Embryonic facial prominence (tissue), 1 donor: ENCODE measurements around the gene CAMK2A.
"Not testable (repeated sequence)": the region's sequence is repeated elsewhere in the genome, so short reads cannot be mapped to it uniquely, and the experiment has no call there.

Source experiments
- DNase-seq: peaks from one replicate; pipeline ENCODE4 v3.0.0-alpha.2; 2016; ENCODE audit errors: extremely low spot score

The CAMK2A gene

DNA sequence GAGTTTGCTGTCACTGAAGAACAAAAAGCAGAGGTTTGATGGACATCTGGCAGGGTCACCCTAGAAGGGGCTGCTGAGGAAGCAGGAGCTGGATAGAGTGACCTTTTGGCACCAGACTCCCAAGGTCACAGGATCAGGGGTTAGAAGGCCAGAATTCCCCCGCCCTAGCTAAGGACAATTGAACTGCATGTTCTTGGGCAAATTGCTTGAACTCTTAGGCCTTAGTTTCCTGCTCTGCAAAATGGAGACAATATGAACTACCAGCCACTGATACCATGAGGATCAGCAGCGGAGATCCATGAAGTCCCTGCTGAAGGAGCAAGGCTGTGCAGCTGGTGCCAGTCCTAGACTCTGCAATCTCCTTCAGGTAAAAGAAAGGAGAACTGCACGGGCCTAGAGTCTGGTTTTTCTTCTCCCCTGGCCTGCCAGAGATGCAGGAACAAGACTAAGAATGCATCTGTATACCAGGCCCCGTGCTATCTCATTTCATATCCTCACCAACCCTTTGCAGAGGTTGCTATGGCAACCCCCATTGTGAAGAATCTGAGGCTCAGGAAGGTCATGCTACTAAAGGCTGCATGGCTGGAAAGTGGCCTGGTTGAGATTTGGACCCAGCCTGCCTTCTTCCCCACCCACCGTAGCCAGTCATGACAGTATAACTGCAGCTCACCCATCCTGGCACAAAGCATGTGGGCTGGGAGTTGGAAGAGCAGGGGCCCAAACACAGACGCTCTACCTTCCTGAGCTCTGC lies 33.7 kb downstream of the CAMK2A start:
- no peak for DNase-seq

GRCh38 chr5:150254774-150255173 lies 34.8 kb downstream of the CAMK2A start:
- DNase-seq, result no peak

- no peak for DNase-seq
Observed at GRCh38 chr5:150254363-150254762, 35.2 kb downstream of the CAMK2A start.

DNA sequence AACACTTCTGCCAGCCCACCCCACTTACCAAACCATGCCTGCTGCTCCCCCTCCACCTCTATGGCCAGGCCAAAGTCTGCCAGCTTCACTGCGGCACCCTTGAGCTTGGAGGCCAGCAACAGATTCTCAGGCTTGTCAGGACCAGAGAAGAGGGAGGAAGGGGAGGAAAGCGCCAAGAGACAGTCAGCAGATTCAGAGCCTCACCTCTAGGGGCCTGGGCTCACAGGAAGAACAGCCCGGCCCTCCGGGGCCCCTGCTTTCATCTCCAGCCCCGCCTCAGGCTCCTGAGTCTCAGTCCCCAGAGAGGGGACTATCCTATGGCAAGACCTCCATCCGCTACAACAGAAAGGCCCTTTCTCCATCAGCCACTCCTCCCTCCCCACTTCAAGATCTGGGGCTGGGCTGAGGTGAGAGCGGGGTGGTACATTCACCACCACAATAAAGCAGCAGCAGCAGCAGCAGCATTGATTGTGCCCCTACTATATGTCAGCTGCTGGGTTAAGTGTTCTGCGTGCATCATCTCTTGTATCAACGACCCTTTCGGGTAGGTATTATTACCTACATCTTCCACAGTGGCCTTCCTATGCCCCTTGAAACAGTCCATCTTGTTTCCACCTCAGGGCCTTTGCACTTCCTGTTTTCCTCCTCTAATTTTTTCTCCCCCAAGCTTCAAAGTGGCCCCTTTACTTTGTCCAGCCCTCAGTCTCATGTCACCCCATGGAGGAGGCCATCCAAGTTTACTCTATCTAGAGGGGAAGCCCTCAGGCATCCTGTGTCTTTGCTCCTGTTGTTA lies 36.0 kb downstream of the CAMK2A start:
- DNase-seq, result no peak

DNA sequence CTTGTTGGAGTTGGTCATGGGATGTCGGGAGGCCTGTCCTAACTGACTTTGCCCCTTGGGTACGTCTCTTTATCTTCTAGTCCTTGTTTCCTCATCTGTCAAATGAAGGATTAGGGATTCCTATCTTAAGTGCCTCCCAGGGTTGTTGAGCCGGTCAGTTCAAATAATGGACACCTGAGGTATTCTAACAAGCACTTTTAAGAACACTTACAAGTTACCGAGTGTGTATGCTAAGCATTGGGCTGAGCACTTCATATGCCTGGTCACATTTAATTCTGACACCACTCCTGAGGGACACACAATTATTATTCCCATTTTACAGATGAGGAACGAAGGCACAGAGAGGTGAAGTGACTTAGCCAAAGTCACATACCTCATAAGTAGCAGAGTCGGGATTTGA lies 37.1 kb downstream of the CAMK2A start:
- DNase-seq, result no peak

GRCh38 chr5:150251504-150251903 lies 38.1 kb downstream of the CAMK2A start:
- no peak for DNase-seq

- DNase-seq, result no peak
Observed at GRCh38 chr5:150249744-150250143, 39.8 kb downstream of the CAMK2A start.

GRCh38 chr5:150248946-150249345 lies 40.6 kb downstream of the CAMK2A start:
- DNase-seq, result no peak

DNA sequence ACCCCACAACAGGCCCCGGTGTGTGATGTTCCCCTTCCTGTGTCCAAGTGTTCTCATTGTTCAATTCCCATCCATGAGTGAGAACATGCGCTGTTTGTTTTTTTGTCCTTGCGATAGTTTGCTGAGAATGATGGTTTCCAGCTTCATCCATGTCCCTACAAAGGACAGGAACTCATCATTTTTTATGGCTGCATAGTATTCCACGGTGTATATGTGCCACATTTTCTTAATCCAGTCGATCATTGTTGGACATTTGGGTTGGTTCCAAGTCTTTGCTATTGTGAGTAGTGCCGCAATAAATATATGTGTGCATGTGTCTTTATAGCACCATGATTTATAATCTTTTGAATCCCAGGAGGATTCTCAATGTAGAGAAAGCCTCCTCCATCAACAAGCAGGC lies 41.1 kb downstream of the CAMK2A start:
- not testable (repeated sequence) for DNase-seq

- no peak for DNase-seq
Observed at GRCh38 chr5:150247726-150248125, 41.8 kb downstream of the CAMK2A start.

GRCh38 chr5:150246835-150247234 lies 42.7 kb downstream of the CAMK2A start:
- DNase-seq, result no peak

- no peak for DNase-seq
Observed at GRCh38 chr5:150246429-150246828, 43.1 kb downstream of the CAMK2A start.

DNA sequence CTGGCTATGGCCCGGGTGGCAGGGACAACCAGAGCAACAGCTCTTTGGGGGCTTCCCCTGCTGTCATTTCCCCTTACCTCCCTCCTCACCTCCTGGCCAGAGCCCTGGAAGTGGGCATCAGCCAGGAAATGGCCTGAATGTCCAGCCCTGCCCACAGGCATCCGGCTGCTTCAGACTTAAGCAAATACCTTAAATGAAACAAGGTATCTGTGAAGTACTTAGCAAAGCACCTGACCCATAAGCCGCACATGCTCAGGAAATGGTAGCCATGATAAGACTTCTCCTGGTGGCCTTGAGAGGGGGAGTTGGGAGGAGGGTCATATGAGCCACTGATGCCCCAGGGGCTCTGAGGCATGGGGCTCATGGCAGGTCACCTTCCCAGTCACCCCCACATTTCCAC lies 43.8 kb downstream of the CAMK2A start:
- DNase-seq, result no peak

DNA sequence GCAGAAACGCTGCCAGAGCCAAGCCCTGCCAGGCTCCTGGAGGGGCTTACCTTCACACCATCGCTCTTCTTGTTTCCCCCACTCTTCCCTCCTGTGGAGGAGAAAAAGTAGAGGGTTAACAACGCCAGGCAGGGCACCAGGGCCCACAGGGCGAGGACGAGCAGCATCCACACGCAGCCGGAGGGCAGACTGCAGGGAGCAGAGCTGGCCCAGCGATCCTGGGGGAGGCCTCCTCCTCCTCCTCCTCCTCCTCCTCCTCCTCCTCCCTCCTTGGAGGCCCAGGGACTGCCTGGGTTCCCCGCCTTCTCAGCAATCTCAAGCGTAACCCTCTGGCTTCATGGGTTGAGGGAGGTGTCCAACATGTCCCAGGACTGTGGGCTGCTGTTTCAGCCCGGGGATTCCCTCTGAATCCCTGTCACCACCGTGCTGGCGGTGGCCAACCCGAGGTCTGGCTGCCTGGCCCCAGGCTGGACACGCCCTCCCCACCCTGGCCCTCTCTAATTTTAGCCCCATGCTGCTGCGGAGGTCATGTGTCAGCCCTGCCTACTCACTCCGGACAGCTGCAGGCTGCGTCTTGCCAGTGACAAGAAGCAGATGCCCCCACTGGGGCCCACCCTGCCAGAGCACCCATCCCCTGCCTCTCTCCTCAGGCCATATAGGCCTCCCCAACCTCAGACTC lies 44.3 kb downstream of the CAMK2A start:
- no peak for DNase-seq

DNA sequence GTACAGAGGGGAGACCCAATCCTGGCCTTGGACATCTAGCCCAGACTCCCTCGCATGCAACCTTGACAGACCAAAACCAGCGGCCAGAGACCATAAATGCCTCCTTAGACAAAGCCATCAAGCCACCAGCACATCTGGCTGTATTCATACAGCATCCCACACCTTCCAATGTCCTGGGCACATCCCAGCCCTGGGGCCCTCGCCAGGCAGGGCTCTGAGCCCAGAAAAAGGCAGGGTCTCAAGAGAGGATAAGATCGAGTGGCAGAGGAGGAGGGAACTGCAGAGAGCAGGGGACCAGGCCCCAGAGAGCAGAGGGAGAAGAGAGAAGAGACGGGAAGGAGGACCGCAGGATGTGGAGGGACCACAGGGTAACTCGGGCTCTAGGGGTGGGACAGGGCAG lies 45.4 kb downstream of the CAMK2A start:
- no peak for DNase-seq

GRCh38 chr5:150243590-150243989 lies 46.0 kb downstream of the CAMK2A start:
- no peak for DNase-seq

DNA sequence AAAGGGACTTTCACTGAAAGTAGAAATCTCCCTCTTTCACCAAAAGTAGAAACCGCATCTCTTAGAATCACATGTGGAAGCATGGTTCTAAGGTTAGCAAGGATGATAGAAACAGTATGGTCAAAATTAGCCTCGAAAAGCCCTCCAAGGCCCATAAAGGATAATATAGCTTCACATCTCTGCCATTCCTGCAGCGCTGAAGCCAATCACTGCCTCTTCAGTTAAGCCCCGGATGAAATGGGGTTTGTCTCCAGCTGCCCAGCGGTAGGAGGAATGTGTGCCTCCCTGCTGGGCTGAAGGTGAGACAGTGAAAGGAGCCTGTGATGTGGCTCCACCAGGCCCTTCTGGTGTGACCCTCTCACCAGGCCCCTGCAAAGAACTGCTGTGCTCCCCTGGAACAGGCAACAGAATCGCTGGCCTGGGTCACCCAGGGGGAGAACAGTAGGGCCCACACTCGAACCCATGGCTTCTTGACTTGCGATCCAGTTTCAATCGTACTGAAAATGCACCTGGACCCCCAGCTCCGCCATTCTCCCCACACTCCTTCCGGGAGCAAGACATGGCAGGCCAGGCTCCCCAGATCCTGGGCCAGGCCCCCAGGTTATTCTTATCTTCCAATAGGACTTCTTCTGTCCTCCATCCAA lies 47.2 kb downstream of the CAMK2A start:
- no peak for DNase-seq

- no peak for DNase-seq
Observed at GRCh38 chr5:150241298-150242160, 48.0 kb downstream of the CAMK2A start.

GRCh38 chr5:150239794-150240122 lies 49.8 kb downstream of the CAMK2A start:
- DNase-seq, result no peak

DNA sequence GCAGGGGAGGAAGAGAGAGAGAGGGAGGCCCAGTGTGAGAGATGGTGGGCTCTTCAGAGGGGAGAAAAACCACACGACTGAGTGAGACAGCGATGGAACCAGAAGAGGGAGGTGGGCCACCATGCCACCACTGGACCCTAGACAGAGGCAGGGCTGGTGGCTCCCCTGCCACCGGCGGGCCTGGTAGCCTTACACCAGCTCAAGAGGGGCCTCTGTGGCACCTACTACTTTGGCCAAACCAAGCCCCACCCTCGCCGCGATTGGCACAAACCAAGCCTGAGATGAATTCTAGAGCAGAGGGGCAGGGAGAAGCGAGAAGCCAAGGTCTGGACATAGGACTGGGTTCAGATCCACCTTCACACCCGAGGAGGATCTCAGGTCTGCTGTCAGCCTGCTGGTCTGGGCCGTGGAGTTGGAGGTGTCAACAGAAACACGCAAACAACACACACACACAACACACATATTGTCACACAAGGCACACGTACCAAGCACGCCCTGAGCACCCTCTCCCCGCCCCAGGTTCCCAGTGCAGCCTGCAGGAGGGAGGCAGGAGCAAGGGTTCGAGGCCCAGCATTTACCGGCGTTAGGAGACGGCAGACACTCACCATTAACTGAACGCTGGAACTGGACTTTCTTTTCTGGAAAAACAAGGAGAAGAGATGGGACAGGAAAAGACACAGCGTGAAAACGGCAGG lies 50.3 kb downstream of the CAMK2A start:
- no peak for DNase-seq

DNA sequence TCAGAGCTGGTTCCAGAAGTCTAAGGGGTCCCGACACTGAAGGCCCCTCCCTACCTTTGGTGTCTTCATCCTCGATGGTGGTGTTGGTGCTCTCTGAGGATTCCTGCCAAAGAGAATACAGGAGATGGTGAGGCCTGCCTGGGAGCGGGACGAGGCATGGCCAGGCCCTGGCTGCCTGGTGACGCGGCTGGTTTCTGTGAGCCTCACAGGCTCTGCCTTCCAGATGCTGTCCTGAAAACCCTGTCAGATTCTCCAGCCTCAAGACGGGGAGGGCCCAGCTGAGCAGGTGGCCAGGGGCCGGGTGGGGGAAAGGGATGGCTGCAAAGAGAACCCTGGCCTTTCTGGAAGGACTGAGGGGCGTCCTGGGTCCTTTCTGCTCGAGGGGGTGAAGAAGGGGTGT lies 50.9 kb downstream of the CAMK2A start:
- DNase-seq, result no peak
